ENCODE data around the gene OLFML3.
A peak's percentile ranks its signal among the peaks of the same experiment; 100 is the strongest.
"Not testable (repeated sequence)": the region's sequence is repeated elsewhere in the genome, so short reads cannot be mapped to it uniquely, and the experiment has no call there.

Gene OLFML3

GRCh38 chr1:113943028-113943811, 36.1 kb upstream of the OLFML3 start:
- Mint-ChIP-seq H3K9me3 (peaks cover 8% of the 10 kb centered on the region), H3K4me3 (no peak overlapping the region)

GRCh38 chr1:113945329-113945728, 33.9 kb upstream of the OLFML3 start:
- Mint-ChIP-seq H3K27me3 (no peaks in the 10 kb centered on the region), H3K9me3 (peaks cover 8% of the 10 kb centered on the region), H3K4me1 (peaks cover 46% of the 10 kb centered on the region), H3K4me3 (no peak overlapping the region), H3K27ac (no peak overlapping the region), H3K36me3 (peaks cover 26% of the 10 kb centered on the region)
- no peak for ATAC-seq

More at GRCh38 chr1:113943028-113943811, 36.1 kb upstream of the OLFML3 start:
- H3K4me1 Mint-ChIP-seq: peaks cover 67% of the 10 kb centered on the region
- no peaks in the 10 kb centered on the region for H3K27me3 Mint-ChIP-seq
- H3K36me3 Mint-ChIP-seq: peaks cover 29% of the 10 kb centered on the region
- H3K27ac Mint-ChIP-seq: no peak overlapping the region
- no peak for ATAC-seq

- peaks cover 20% of the 10 kb centered on the region for H3K36me3 Mint-ChIP-seq
- no peaks in the 10 kb centered on the region for H3K27me3 Mint-ChIP-seq
- H3K9me3 Mint-ChIP-seq: peaks cover 8% of the 10 kb centered on the region
- ATAC-seq: no peak
- no peak overlapping the region for H3K27ac Mint-ChIP-seq
- no peak overlapping the region for H3K4me3 Mint-ChIP-seq
- peaks cover 38% of the 10 kb centered on the region for H3K4me1 Mint-ChIP-seq
These were observed 33.2 kb upstream of the OLFML3 start for GRCh38 chr1:113946112-113946511.

- Mint-ChIP-seq H3K4me3 (no peak overlapping the region), H3K9me3 (peaks cover 8% of the 10 kb centered on the region), H3K27me3 (no peaks in the 10 kb centered on the region), H3K4me1 (peaks cover 44% of the 10 kb centered on the region), H3K27ac (peak overlapping the region; percentile 70), H3K36me3 (peaks cover 20% of the 10 kb centered on the region)
- no peak for ATAC-seq
These were observed 32.4 kb upstream of the OLFML3 start for GRCh38 chr1:113946678-113947387.

- peaks cover 20% of the 10 kb centered on the region for H3K36me3 Mint-ChIP-seq
- no peaks in the 10 kb centered on the region for H3K27me3 Mint-ChIP-seq
- H3K9me3 Mint-ChIP-seq: peaks cover 8% of the 10 kb centered on the region
- peak overlapping the region; percentile 70 for H3K27ac Mint-ChIP-seq
- H3K4me1 Mint-ChIP-seq: peaks cover 44% of the 10 kb centered on the region
- no peak for ATAC-seq
- no peak overlapping the region for H3K4me3 Mint-ChIP-seq
These were observed 31.7 kb upstream of the OLFML3 start for GRCh38 chr1:113947388-113948107.

- not testable (repeated sequence) for H3K4me3 Mint-ChIP-seq, H3K9me3 Mint-ChIP-seq, ATAC-seq, H3K27me3 Mint-ChIP-seq
- H3K4me1 Mint-ChIP-seq: peaks cover 42% of the 10 kb centered on the region
- peaks cover 16% of the 10 kb centered on the region for H3K36me3 Mint-ChIP-seq
- H3K27ac Mint-ChIP-seq: peak overlapping the region; percentile 57
These were observed 31.1 kb upstream of the OLFML3 start for GRCh38 chr1:113948151-113948550.

- H3K27ac Mint-ChIP-seq: peak overlapping the region; percentile 57
- H3K36me3 Mint-ChIP-seq: peaks cover 21% of the 10 kb centered on the region
- no peak for ATAC-seq
- peaks cover 39% of the 10 kb centered on the region for H3K4me1 Mint-ChIP-seq
- no peak overlapping the region for H3K4me3 Mint-ChIP-seq
- H3K27me3 Mint-ChIP-seq: no peaks in the 10 kb centered on the region
- H3K9me3 Mint-ChIP-seq: peaks cover 5% of the 10 kb centered on the region
These were observed 30.3 kb upstream of the OLFML3 start for GRCh38 chr1:113949007-113949406.

- H3K9me3 Mint-ChIP-seq: no peaks in the 10 kb centered on the region
- no peak overlapping the region for H3K4me3 Mint-ChIP-seq
- peaks cover 19% of the 10 kb centered on the region for H3K36me3 Mint-ChIP-seq
- H3K27ac Mint-ChIP-seq: no peak overlapping the region
- H3K4me1 Mint-ChIP-seq: peaks cover 26% of the 10 kb centered on the region
- ATAC-seq: no peak
- no peaks in the 10 kb centered on the region for H3K27me3 Mint-ChIP-seq
These were observed 28.4 kb upstream of the OLFML3 start for GRCh38 chr1:113950908-113951307.

- H3K4me3 Mint-ChIP-seq: no peak overlapping the region
- no peak for ATAC-seq
- peaks cover 18% of the 10 kb centered on the region for H3K4me1 Mint-ChIP-seq
- H3K9me3 Mint-ChIP-seq: no peaks in the 10 kb centered on the region
- no peak overlapping the region for H3K27ac Mint-ChIP-seq
- H3K27me3 Mint-ChIP-seq: no peaks in the 10 kb centered on the region
- H3K36me3 Mint-ChIP-seq: peaks cover 26% of the 10 kb centered on the region
These were observed 27.6 kb upstream of the OLFML3 start for GRCh38 chr1:113951719-113952118.

- no peak for ATAC-seq
- Mint-ChIP-seq H3K4me1 (no peaks in the 10 kb centered on the region), H3K4me3 (no peak overlapping the region), H3K27ac (no peak overlapping the region), H3K36me3 (peaks cover 57% of the 10 kb centered on the region), H3K27me3 (no peaks in the 10 kb centered on the region), H3K9me3 (no peaks in the 10 kb centered on the region)
These were observed 21.3 kb upstream of the OLFML3 start for GRCh38 chr1:113957984-113958383.

- H3K4me1 Mint-ChIP-seq: no peaks in the 10 kb centered on the region
- H3K9me3 Mint-ChIP-seq: no peaks in the 10 kb centered on the region
- no peak for ATAC-seq
- no peak overlapping the region for H3K27ac Mint-ChIP-seq
- H3K36me3 Mint-ChIP-seq: peaks cover 59% of the 10 kb centered on the region
- no peak overlapping the region for H3K4me3 Mint-ChIP-seq
- H3K27me3 Mint-ChIP-seq: no peaks in the 10 kb centered on the region
These were observed 20.6 kb upstream of the OLFML3 start for GRCh38 chr1:113958691-113959090.

- no peak for ATAC-seq
- peaks cover 65% of the 10 kb centered on the region for H3K36me3 Mint-ChIP-seq
- no peaks in the 10 kb centered on the region for H3K4me1 Mint-ChIP-seq
- no peaks in the 10 kb centered on the region for H3K9me3 Mint-ChIP-seq
- H3K27ac Mint-ChIP-seq: no peak overlapping the region
- no peak overlapping the region for H3K4me3 Mint-ChIP-seq
- no peaks in the 10 kb centered on the region for H3K27me3 Mint-ChIP-seq
These were observed 15.9 kb upstream of the OLFML3 start for GRCh38 chr1:113963281-113963906.

GRCh38 chr1:113965703-113966412, 13.4 kb upstream of the OLFML3 start:
- no peaks in the 10 kb centered on the region for H3K9me3 Mint-ChIP-seq
- no peak for ATAC-seq
- H3K36me3 Mint-ChIP-seq: peaks cover 78% of the 10 kb centered on the region
- H3K4me1 Mint-ChIP-seq: no peaks in the 10 kb centered on the region
- H3K27ac Mint-ChIP-seq: no peak overlapping the region
- no peaks in the 10 kb centered on the region for H3K27me3 Mint-ChIP-seq
- no peak overlapping the region for H3K4me3 Mint-ChIP-seq

GRCh38 chr1:113972954-113973353, 6.3 kb upstream of the OLFML3 start:
- no peaks in the 10 kb centered on the region for H3K4me1 Mint-ChIP-seq
- no peaks in the 10 kb centered on the region for H3K27me3 Mint-ChIP-seq
- no peaks in the 10 kb centered on the region for H3K9me3 Mint-ChIP-seq
- H3K27ac Mint-ChIP-seq: no peak overlapping the region
- H3K4me3 Mint-ChIP-seq: no peak overlapping the region
- H3K36me3 Mint-ChIP-seq: peaks cover 62% of the 10 kb centered on the region
- ATAC-seq: peak; percentile 27
